Fibroblast of villous mesenchyme (primary cell): ENCODE data around the gene THBS2. TPM values are rescaled to one million over a fixed set of nuclear protein-coding genes. Genes with fewer than 3 reads are reported as not detected.

ENCODE experiments used
- DNase-seq: peaks from one replicate; pipeline ENCODE4 v3.0.0-alpha.2; 2010; ENCODE audit warnings: low read depth
- H3K4me3 ChIP-seq: 2 replicates; pipeline ENCODE4 v1.5.1; 2011; ENCODE audit warnings: low read depth, mild to moderate bottlenecking, low read length
- CTCF ChIP-seq: IDR thresholded peaks from 2 replicates; pipeline ENCODE4 v1.5.1; 2012; ENCODE audit warnings: low read depth, mild to moderate bottlenecking, low read length; ENCODE audit not compliant: insufficient read depth
- total RNA-seq: library from RNA; depleted of rRNA; stranded (reverse); fragments of >200 nt; gene quantifications from 2 replicates; pipeline ENCODE4 v1.2.3, GENCODE V29; 2012

The THBS2 gene
- total RNA-seq, 1 donor, result 374 TPM

GRCh38 chr6:169293196-169293595 is 39.5 kb upstream of the THBS2 start:
- no peak for TF ChIP-seq CTCF
- H3K4me3 ChIP-seq, result no peak overlapping the region
- peak; percentile 38 for DNase-seq

DNA sequence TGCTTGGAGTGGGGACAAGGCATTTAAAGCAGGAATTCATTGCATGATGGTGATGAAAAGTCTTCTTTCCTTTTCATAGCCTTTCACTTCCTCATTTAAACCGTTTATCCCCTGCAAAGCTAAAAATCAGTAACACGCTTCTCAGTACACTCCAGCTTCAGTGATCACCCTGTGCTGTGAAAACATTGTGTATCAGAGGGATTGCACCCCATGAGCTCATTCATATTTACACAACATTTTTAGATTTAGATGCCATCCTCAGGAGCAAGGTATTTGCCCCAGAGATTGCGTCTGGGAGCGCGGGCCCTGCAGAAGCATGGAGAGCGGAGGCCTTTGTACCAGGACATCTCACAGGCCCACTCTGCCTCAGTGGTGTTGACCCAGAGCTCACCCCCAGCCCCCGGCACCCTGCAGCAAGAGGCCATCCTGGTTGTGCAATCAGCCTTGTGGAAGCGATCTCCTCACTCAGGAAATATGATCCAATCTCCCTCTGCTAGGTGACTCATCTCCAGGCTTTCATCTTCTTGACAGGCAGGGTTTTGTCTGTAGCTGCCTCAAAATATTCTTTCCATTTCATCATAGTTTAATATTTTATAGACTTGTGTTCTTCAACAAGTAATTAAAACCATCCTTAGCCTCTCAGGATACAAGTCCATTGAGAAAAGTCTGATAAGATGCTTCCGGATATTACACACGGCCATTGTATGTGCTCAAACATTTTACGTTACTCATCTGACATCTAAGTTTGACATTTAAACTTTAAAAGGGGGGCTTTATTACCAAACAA is 38.9 kb upstream of the THBS2 start:
- TF ChIP-seq CTCF, result no peak
- H3K4me3 ChIP-seq, result no peak overlapping the region
- peak; percentile 96 for DNase-seq

DNA sequence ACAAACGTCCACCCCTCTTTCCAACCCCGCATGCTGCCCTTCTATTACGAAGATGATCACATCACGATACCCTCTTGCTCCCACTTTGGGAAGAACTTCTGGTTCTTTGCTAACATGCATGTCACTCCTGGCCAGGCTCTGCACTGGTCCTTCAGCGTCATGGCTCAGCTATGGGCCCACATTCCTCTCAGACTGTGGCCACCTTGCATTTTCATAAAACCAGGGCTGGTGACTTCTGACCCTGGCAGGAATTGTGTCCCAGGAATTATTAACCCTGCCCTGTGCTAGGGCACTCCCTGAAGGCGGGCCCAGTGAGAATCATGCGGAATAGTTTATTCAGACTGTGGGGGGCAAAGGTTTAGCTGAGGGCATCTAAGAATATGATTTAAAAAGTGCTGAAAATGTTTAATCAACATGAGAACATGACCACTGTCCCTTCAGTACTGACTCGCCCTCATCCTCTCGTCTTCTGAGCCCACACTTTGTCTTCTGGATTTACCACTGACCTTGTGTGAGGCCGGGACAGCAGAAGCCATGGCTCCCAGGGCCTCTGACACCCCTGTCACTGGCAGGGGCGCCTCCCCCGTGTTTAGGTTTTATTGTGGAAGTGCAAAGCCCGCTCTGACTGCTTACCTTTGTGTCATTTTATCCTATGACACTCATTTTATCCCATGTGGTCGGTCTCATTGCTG is 38.1 kb upstream of the THBS2 start:
- DNase-seq, result no peak
- H3K4me3 ChIP-seq, result no peak overlapping the region
- no peak for TF ChIP-seq CTCF

DNA sequence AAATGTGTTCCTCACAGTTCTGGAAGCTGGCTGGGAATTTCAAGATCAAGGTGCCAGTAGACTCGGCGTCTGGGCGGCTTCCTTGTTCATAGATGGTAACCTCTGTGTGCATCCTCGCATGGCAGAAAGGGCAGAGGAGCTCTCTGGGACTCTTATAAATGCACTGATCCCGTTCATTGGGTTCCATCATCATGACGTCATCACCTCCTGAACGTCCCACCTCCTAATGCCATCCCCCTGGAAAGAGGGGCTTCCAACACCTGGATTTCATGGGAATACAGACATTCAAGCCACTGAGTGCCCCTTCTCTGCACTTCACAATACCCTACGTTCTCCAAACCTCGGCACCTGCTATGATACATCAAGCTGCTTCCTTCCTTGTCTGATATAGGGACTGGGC is 37.5 kb upstream of the THBS2 start:
- no peak overlapping the region for H3K4me3 ChIP-seq
- no peak for DNase-seq
- TF ChIP-seq CTCF, result no peak

- TF ChIP-seq CTCF, result no peak
- peak; percentile 18 for DNase-seq
- H3K4me3 ChIP-seq, result no peak overlapping the region
Observed at GRCh38 chr6:169289619-169290339, 36.1 kb upstream of the THBS2 start.

GRCh38 chr6:169289257-169289618 is 35.6 kb upstream of the THBS2 start:
- no peak for TF ChIP-seq CTCF
- no peak overlapping the region for H3K4me3 ChIP-seq
- no peak for DNase-seq
